Activated T-cell treated with anti-CD3 and anti-CD28 coated beads, Interleukin-2, amount 50 U/mL, for 48 hours (primary cell): ENCODE data around the gene DCUN1D2.

Experiments
- DNase-seq, 2 experiments: peaks; one replicate each; pipeline ENCODE4 v3.0.0-alpha.2; 2020

The DCUN1D2 gene

GRCh38 chr13:113422807-113423519, 67.5 kb downstream of the DCUN1D2 start:
- no peak for DNase-seq

DNA sequence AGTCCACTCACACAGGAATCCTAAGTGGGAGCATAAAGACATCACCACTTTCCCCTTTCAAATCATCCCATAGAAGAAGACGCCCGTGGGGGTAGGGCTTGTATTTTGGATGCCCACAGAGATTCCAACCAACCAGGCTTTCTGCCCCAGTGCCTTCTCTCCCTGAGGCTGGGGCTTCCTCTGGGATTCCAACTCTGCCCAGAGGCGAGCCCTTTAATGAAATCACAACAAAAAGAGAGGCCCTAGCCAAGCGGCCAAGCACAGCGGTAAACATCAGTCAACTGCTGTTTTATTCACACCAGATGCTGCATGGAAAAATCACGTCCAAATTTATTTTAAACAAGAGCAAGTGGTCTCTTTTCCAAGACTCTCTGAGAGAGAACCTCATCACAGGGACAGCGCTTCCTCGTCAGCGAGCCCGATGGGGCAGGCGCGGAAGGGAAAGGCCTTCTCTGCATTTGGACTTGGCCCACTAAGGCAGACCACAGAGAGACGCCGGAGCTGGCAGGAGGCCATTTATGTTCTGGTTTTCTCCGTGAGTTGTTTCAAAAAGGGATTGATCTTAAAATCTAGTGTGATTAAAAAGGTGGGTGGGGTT, 68.7 kb downstream of the DCUN1D2 start:
- DNase-seq = no peak

DNA sequence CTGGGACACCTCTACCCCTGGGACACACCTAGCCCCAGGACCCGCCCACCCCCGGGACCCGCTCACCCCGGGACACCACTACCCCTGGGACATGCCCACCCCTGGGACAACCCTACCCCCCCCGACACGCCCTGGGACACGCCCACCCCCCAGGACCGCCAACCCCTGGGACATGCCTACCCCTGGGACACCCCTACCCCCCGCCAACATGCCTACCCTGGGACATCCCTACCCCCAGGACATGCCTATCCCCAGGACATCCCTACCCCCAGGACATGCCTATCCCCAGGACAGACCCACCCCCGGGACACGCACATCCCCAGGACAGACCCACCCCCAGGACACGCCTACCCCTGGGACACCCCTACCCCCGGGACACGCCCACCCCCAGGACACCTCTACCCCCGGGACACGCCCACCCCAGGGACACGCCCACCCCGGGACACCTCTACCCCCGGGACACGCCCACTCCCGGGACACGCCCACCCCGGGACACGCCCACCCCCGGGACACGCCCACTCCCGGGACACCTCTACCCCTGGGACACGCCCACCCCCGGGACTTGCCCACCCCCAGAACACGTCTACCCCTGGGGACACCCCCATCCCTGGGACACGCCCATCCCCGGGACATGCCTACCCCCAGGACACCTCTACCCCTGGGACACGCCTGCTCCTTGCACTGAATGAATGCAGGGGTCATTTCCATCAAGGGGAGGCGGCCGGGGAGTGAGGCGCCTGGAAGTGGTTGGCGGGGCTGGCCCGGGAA, 69.5 kb downstream of the DCUN1D2 start:
- peak in 1 of 2 experiments; percentile 28 for DNase-seq

- no peak for DNase-seq
Observed at GRCh38 chr13:113420232-113420631, 70.3 kb downstream of the DCUN1D2 start.

DNA sequence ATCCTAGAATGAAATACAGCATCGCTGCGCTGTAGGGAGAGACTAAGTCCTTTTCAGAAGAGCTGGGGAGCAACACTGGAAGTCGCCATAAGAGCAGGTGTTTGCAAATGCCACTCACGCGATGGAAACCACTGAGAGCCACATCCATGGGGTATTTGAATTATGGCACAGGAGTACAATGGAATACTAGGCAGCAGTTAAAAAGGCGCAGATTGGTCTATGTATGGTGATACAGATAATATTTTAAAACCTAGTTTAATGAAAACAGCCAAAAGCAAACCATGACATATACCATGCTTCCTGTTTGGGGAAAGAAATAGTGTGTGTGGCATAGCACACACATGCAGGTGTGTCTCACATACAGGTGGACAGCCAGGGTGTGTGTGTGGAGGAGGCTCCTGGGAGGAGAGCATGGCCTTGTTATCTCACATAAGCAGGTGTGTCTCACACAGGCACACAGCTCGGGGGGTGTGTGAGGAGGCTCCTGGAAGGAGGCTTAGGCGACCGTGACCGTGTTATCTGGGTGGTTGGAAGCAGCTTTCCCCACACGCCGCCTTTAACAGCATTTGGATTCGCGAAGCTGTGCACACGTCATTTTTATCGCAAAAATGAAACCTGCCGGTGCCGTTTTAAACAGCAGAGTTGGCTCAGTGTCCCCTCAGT, 70.8 kb downstream of the DCUN1D2 start:
- DNase-seq = no peak

DNA sequence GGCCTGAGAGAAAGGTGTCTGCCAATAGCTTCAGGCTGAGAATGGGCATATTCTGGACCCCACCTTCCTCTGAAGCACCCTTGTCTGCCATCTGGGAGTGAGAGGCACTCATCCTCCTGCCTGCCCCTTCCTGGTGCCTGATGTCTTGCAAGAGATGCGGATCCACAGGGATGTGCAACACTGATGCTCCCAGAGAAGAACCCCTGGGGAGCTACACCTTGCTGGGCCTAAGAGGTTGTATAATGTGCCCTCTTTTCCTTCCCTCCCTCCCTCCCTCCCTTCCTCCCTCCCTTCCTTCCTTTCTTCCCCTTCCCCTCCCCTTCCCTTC, 71.8 kb downstream of the DCUN1D2 start:
- DNase-seq = no peak

DNA sequence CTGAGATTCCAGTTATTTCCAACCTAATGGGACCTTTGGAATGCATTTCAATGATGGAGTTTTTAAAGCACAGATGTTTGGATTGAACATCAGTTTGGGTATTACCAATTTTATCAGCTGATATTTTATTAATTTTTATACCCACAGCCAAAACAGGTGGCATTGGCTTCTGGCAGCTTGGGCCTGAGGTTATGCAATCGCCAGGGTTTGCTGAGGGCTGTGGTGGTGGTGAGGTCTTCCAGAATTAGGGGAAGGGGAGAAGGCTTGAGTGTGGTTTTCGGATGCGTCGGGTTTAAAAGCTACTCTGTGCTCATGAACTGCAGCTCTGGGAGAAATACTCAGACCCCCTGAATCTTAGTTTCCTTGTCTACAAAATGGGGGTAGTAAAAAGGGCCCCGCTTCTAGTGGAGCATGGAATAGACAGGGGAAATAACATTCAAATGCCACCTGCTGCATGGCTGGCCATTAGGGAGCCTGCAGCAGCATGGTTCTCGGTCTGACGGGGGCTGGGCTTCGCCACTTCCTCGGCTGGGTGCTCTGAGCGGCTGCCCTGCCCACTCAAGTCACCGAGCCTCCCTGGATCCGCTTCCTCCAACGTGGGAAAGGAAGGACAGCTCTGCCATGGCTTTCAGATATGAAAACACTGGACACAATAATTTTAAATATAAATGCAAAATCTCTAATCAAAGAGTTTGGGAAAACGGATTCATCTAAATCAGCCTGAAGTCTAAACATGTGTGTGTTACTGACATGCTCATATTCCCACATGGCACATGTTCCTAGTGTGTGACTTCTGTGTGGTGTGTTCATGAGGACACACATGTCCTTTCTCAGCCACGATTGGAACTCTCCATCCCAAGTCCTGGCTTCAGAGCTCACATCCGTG, 72.4 kb downstream of the DCUN1D2 start:
- DNase-seq = no peak

DNA sequence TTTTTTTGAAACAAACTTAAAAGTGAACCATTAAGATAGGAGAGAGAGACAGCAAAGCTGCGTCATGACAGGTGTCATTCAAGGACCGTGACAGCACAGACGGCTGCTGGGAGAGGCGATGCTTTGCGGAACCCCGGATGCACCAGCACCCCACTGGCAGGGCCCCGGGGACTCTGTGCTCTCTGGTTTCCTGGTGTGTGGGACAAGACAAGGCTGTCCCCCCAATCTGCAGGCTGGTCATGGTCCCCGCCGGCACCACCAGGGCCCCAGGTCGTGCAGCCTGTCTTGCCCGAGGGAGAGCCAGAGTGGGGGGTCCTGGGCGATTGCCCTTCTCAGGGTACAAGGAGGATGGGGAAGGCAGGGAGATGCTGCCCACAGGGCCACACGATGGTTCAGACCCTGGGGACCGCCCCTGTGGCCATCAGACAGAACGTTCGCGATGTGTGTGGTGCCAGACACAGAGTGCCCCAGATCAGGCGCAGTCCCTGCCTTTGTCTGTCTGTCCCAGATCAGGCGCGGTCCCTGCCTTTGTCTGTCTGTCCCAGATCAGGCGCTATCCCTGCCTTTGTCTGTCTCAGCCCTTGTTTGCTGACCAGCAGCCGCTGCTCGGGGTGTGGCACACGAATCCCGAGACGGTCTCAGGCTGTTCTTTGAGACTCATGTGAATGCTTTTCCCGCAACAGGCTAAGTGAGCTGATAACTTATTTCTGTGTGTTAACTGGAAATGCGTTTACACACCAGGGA, 73.3 kb downstream of the DCUN1D2 start:
- DNase-seq = no peak

GRCh38 chr13:113415825-113416224, 74.7 kb downstream of the DCUN1D2 start:
- no peak for DNase-seq

- no peak for DNase-seq
Observed at GRCh38 chr13:113415032-113415431, 75.5 kb downstream of the DCUN1D2 start.

DNA sequence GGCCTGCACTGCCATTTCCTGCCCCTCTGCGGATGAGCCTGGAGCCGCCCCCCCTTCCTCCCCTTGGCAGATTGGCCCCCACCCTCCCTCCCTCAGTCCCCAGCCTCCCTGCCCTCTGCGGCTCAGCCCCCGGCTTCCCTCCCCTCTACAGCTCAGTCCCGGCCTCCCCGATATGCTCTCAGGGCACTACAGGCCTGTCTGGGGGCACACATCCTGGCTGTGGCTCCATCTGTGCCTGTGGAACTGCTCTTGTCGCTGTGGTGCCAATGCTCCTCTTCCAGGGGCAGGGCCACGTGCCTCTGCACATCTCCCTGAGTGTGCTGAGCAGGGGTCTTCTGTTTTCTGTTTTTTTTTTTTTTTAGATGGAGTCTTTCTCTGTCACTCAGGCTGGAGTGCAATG, 76.2 kb downstream of the DCUN1D2 start:
- DNase-seq = no peak

DNA sequence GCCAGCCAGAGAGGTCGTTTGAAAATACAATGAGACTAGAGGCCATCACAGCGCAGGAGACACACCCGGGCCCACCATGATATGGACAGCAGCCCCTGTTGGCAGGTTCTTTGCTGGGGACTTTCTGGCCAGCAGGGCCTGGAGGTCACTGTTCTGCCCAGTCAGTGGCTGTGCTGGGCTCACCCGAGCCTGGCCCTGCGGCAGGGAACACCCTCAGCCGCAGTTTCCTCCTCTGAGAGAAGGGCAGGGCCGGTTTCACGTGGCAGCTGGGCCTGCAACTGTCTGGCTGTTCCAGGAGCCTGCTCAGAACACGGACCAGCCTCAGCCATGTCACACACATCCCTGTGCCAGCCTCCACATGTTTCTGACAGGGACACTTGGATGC, 76.6 kb downstream of the DCUN1D2 start:
- DNase-seq = no peak

GRCh38 chr13:113413178-113413897, 77.2 kb downstream of the DCUN1D2 start:
- DNase-seq = no peak

- DNase-seq = no peak
Observed at GRCh38 chr13:113412440-113412839, 78.1 kb downstream of the DCUN1D2 start.

GRCh38 chr13:113411216-113412023, 79.1 kb downstream of the DCUN1D2 start:
- DNase-seq = no peak

GRCh38 chr13:113410472-113411201, 79.9 kb downstream of the DCUN1D2 start:
- DNase-seq = no peak

DNA sequence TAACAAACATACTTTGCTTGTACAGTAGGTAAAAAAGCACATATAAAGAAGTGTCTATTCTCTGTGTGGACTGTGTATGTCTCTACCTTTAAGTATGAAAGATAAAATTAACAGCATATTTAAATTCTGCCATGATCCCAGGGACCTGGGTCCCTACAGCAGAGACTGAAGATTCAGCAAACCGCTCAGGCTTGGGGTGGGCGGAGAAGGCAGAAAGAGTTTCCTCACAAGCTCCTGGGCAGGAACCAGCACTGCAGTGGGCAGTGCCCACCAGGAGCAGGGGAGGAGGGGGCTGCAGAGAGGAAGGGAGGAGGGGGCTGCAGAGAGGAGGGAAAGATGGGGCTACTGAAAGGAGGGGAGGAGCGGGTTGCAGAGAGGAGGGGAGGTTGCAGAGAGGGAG, 81.9 kb downstream of the DCUN1D2 start:
- no peak for DNase-seq

GRCh38 chr13:113407531-113408393, 82.7 kb downstream of the DCUN1D2 start:
- no peak for DNase-seq

DNA sequence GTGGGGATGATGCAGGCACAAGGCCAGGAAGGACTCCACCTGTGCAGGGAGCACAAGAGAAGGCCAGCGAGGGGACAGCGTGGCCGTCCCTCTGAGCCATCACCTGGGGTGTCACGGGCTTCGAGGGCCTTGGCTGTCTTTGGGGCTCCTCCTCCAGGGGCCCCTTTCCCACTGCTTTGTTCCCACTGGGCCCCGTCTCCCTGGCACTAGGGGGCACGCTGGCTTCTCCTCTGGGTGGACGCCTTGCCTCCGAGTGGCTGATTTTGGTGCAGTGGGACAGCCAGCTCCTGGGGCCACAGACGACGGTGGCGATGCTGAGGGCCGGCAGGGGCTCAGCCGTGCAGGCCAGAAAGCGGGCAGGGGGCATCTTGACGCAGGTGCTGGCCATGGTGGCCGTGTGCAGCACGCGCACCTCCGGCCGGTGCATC, 83.4 kb downstream of the DCUN1D2 start:
- no peak for DNase-seq
